ENCODE data around the gene NKD1. TPM values are rescaled to one million over a fixed set of nuclear protein-coding genes. Genes with fewer than 3 reads are reported as not detected.
"Not testable (repeated sequence)": the region's sequence is repeated elsewhere in the genome, so short reads cannot be mapped to it uniquely, and the experiment has no call there.

The NKD1 gene
- 27.8 TPM for total RNA-seq

- DNase-seq (ENCODE audit: low spot score) = peak; percentile 65
Observed at GRCh38 chr16:50548125-50548908, at the start of gene NKD1. TSS of gene NKD1 (plus strand) at chr16:50548396. CDS start at chr16:50548554, 158 bp downstream.

GRCh38 chr16:50498431-50499155 is 49.6 kb upstream of the NKD1 start:
- DNase-seq (ENCODE audit: low spot score) = no peak

- no peak for DNase-seq (ENCODE audit: low spot score)
Observed at GRCh38 chr16:50499254-50499653, 48.9 kb upstream of the NKD1 start.

DNA sequence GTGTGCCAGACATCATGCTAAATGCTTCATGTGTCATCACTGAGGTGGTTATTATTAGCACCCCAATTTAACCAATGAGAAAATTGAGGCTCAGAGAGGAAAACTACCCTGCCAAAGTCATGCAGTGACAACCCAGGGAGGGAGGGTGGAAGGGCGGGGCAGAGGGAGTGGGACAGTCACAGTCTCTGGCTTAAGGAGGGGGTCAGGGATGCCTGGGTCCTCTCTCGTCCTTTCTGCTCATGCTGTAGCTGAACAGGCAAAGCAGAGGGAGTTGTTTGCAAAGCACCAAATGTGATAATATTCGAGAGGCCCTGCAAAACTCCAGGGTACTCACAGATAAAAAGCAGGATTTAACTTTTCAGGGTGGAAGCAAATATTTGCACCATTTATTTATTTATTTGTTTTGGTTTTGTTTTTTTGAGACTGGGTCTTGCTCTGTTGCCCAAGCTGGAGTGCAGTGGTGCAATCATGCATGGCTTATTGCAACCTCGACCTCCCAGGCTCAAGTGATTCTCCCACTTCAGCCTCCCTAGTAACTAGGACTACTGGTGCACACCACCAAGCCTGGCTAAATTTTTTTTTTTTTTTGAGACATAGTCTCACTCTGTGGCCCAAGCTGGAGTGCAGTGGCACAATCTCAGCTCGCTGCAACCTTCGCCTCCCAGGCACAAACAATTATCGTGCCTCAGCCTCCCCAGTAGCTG is 47.9 kb upstream of the NKD1 start:
- no peak for DNase-seq (ENCODE audit: low spot score)

DNA sequence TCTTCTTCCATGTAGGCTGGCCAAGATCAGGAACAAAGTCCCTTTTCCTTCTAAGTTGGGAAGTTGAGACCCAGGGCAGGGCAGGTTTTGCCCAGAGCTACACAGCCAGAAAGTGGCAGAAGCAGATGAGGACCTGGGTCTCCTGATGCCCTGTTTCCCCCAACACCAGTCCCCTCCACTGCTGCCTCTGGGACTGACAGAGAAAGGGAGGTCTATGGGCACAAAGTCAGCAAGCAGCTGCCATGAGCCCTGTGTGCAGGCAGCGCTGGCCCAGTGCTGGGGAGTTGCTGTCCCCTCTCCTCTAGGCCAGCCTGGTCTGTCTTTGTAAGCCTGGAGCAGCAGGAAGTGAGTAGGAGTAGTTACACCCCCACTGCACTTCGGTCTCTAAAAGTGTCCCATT is 46.9 kb upstream of the NKD1 start:
- no peak for DNase-seq (ENCODE audit: low spot score)

- DNase-seq (ENCODE audit: low spot score) = no peak
Observed at GRCh38 chr16:50501986-50502615, 46.1 kb upstream of the NKD1 start.

- no peak for DNase-seq (ENCODE audit: low spot score)
Observed at GRCh38 chr16:50502616-50503011, 45.6 kb upstream of the NKD1 start.

- DNase-seq (ENCODE audit: low spot score) = not testable (repeated sequence)
Observed at GRCh38 chr16:50503868-50504531, 44.2 kb upstream of the NKD1 start.

DNA sequence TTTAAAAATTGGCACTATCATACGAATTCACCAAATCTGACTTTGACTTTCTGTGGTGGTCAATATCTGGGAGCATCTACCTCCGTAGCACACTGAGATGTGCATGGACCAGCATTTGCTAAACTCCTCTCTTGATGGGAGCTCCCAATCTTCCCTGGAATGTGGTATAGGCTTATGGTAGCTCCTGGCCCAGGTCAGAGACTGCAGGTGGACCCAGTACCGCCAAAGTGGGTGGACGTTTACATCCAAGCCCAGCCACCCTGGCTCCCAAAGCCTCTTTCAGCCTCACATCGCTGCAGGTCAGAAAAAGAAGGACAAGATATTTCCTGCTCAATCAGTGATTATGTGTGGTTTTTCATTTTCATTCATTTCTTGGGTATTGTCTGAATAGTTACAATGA is 43.1 kb upstream of the NKD1 start:
- DNase-seq (ENCODE audit: low spot score) = no peak

GRCh38 chr16:50505714-50506542 is 42.3 kb upstream of the NKD1 start:
- no peak for DNase-seq (ENCODE audit: low spot score)

GRCh38 chr16:50506543-50506937 is 41.7 kb upstream of the NKD1 start:
- no peak for DNase-seq (ENCODE audit: low spot score)

DNA sequence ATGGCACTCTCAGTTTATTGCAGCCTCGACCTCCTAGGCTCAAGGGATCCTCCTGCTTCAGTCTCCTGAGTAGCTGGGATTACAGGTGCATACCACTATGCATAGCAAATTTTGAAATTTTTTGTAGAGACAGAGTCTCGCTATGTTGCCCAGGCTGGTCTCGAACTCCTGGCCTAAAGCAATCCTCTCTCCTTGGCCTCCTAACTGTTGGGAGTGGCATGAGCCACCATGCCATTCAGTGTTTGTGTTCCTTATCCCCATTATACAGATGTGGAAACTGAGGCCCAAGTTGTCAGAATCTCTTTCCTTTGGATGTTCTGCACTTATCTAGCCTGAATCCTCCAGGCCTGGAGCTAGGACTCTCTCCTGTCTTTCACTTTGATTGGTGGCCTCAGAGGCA is 40.8 kb upstream of the NKD1 start:
- DNase-seq (ENCODE audit: low spot score) = no peak

DNA sequence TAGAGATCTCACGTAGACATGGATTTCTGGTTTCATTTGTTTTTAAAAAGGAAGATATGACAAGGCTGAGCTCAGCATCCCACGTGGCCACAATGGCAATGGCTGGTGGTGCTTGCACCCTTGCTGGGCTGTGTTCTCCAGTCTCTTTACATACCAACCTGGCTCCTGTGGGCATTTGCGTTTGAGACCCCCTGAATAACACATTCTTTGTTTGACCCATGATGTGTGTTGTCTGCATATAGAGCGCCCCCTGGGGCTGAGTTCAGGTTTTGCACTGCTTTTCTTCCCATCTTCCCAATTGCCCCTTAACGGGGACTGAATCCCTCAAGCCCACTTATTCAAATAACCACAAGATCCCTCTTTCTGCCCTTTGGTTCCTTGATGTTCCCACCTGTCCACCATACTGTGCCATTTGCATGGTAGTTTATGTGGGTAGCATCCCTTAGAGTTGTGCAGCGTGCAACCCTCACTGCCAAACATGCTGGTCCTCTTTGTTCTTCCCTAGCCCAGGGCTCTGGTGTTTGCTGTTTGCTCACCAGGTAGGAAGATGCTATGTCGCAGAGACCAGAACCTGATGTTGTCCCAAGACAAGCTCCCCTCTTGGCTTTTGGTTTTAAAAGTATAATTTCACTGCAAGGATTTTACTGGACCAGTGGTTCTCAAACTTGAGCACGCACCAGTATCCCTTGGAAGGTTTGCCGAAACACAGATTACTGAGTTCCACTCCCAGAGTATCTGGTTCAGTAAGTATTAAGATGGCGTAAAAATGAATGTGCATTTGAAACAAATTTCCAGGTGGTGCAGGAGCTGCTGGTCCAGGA is 38.5 kb upstream of the NKD1 start:
- no peak for DNase-seq (ENCODE audit: low spot score)

- DNase-seq (ENCODE audit: low spot score) = no peak
Observed at GRCh38 chr16:50515218-50515617, 33.0 kb upstream of the NKD1 start.

- no peak for DNase-seq (ENCODE audit: low spot score)
Observed at GRCh38 chr16:50516401-50516800, 31.8 kb upstream of the NKD1 start.

GRCh38 chr16:50516890-50517289 is 31.3 kb upstream of the NKD1 start:
- DNase-seq (ENCODE audit: low spot score) = no peak

GRCh38 chr16:50517450-50518252 is 30.5 kb upstream of the NKD1 start:
- DNase-seq (ENCODE audit: low spot score) = no peak

DNA sequence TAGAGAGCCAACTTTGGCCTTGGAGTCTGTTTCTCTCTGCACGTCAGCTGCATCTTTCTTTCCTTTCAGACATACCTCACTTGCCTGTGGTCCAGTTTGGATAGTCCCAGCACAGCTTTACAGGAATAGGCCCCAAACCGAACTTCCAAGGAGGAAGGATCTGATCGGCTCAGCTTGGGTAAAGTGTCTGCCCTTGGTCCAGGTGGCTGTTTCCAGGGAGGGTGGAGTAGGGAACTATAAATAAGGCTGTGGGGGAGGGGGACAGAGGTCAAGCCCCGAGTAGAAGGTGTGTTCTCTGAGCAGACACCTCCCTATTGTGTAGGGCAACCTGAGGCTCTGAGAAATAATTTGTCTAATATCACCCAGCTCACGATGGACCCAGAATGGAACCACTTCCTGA is 29.2 kb upstream of the NKD1 start:
- no peak for DNase-seq (ENCODE audit: low spot score)

GRCh38 chr16:50519602-50520001 is 28.6 kb upstream of the NKD1 start:
- DNase-seq (ENCODE audit: low spot score) = no peak
